Fibroblast of skin of left biceps (primary cell): Measurements from ENCODE around the gene DCDC1.

Source experiments
- DNase-seq, 2 experiments: peaks; one replicate each; pipeline ENCODE4 v3.0.0-alpha.2; 2013; ENCODE audit warnings: low read depth in 2 of 2

DCDC1 gene

DNA sequence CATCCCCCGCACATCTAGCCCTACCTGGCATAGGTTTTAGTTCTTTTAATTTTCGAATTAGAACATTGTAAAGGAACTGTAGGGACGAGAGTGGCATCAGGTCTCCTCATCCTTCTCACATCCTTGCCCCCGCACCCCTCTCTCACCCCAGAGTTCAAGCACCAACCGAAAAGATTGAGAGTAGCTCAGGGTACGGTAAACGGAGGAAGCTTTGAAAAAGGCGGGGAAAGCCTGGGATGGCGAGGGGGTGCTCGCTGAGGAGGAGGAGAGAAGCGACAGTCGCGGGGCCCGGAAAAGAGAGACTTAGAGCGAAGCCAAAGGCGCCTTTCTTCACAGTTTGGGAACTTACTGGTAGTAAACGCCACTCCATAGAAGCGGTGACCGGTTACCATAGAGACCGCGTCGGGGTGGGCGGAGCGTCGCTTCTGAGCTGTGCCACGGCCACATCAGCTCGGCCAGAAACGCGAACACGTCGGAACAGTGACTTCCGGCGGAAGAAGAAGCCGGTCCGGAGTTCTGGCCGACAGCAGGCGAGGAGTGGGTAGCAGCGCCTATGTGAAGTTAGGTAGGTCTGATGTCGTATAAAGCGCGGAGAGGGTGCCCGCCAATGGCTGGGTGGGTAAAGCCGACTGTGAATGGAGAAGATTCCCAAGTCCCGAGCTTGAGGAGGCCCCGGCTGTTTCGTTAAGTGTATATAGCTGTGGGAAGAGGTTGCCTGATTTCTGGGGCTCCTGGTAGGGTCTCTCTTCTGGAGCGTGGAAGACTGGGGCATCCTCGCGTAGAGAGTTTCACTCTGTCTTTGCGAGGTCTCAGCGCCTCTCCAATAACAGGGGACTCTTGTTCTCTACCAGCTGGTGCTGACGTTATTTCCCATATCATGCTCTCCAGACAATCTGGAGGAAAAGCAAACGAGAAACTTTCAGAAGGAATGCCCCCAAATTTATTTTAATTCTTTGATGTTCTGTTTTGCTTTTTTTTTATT lies at the start of gene DCDC1, which contains the start of gene DNAJC24:
Gene DCDC1 (minus strand): TSS at position 392 of the 982 bp plus-strand sequence. CDS start 41,459 bp downstream, outside the sequence.
Gene DNAJC24 (plus strand): TSS at position 513 of the 982 bp plus-strand sequence. CDS start 889 bp downstream, outside the sequence.
- peak; percentile 72 to 81 for DNase-seq

GRCh38 chr11:31419138-31419537 lies 49.6 kb upstream of the DCDC1 start:
- no peak for DNase-seq

DNA sequence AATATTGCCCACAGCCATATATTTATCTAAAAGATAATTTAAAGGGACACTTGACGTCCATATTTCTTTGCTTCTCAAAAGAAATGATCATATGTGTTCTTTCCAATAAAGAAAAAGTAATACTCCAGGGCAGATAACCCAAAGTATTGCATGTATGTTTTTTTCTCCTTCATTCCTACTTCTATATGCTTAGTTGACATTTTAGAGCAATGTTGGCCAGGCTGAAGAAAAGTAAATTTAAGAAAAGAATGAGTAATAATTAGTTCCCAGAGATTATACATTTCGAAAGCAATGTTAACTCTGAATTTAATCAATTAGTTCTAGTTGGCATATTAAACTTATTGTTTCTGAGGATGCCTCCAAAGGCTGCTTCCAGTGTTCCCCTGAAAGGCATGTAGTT lies 48.3 kb upstream of the DCDC1 start:
- no peak for DNase-seq

- DNase-seq = no peak
Observed at GRCh38 chr11:31417357-31417756, 47.8 kb upstream of the DCDC1 start.

- DNase-seq = no peak
Observed at GRCh38 chr11:31415435-31415834, 45.9 kb upstream of the DCDC1 start.

- DNase-seq = no peak
Observed at GRCh38 chr11:31414338-31414737, 44.8 kb upstream of the DCDC1 start.

DNA sequence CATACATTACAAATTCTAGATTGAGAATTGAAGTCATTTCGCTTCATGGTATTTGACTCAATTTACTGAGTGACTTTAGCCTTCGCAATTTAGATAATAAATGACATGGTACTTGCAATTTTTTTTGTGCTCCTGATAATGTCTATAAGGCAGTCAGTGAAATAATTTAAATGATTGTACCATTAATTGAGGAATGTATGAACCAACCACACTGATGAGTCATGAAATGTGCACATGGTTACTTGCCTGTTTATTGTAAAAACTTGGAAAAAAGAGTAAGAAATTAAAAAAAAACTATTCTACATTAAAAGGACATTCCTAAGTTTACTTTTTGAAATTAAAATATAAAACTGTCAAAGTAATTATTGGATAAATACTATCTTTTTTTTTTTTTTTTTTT lies 43.4 kb upstream of the DCDC1 start:
- DNase-seq = peak; percentile 44 to 47

DNA sequence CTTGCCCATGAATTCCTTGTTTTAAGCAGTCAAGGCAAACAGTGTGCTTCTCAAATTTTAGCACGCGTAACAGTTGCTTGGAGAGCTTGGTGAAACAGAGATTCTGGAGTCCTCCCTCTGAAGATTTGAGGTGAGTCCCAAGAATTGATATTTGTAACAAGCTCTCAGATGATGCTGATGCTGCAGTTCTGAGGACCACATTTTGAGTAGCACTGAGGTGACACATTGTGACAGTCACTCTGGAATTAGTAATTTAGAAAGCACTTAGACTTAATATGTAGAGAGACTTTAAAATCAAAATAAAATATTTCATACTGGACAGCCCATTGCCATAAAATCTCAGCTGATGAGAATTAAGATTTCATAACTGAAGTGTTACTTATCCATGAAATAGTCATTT lies 38.7 kb upstream of the DCDC1 start:
- DNase-seq = no peak

GRCh38 chr11:31404614-31405013 lies 35.1 kb upstream of the DCDC1 start:
- no peak for DNase-seq

DNA sequence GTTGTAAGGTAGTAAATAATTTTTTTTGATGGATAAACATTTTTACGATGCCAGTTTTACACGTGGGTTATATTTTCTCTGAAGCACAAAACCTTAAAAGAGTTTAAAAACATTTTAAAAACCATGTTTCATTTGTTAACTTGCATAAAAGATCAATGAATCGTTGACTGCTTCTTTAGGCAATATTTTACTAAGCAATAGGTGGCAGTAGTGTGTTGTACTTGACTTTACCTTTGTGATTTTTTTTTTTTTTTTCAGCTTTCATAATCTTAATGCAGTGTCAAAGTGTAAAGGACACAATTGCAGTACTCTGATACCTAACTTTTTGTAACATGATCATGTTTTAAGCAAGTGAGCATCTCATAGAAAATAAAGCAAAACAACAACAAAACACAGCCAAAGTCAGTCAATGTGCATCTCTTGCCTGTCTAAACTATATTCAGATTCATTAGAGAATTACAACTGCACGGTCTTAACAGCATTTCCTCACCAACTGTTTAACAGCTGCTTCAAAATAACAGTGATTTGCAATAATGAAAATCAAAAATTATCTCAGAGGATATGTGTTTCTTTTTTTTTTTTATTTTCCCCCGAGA lies 27.8 kb upstream of the DCDC1 start:
- DNase-seq = no peak

- no peak for DNase-seq
Observed at GRCh38 chr11:31387379-31387778, 17.8 kb upstream of the DCDC1 start.

GRCh38 chr11:31383116-31383515 lies 13.6 kb upstream of the DCDC1 start:
- no peak for DNase-seq

DNA sequence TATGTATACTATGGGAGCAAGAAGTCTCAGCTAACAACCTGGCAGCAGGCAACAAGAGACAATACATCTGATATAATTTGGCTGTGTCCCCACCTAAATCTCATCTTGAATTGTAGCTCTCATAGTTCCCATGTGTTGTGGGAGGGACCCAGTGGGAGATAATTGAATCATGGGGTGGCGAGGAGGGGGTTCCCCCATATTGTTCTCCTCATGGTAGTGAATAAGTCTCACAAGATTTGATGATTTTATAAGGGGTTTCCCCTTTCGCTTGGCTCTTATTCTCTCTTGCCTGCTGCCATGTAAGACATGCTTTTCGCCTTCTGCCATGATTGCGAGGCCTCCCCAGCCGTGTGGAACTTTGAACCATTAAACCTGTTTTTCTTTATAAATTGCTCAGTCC lies 6.3 kb upstream of the DCDC1 start:
- DNase-seq = no peak

GRCh38 chr11:31366795-31367194 lies 2.7 kb downstream of the DCDC1 start:
- DNase-seq = no peak

- DNase-seq = no peak
Observed at GRCh38 chr11:31361743-31362142, 7.8 kb downstream of the DCDC1 start.

- DNase-seq = no peak
Observed at GRCh38 chr11:31355817-31356216, 13.7 kb downstream of the DCDC1 start.

DNA sequence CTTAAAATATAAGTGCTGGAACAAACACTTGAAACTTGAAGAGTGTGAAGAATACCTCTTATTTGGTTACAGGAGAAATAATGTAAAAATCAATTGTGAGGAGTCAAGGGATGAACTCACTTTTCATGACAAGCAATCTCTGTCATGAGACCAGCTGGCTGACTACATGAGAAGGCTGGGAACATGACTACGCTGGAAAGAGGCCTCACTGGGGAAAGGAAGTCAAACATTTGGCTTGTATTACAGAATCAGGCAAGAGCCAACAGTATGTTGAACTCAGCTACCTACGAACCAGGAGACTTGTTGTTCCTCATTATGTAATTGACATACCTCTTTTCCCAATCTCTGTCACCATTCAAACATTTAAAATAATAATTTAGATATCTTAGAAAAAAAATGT lies 14.4 kb downstream of the DCDC1 start:
- no peak for DNase-seq

- DNase-seq = no peak
Observed at GRCh38 chr11:31351168-31351567, 18.4 kb downstream of the DCDC1 start.

- DNase-seq = no peak
Observed at GRCh38 chr11:31340903-31341572, 28.5 kb downstream of the DCDC1 start.

GRCh38 chr11:31337806-31338205 lies 31.7 kb downstream of the DCDC1 start:
- no peak for DNase-seq

- no peak for DNase-seq
Observed at GRCh38 chr11:31328697-31329096, 40.8 kb downstream of the DCDC1 start.

- no peak for DNase-seq
Observed at GRCh38 chr11:31327417-31327816, 42.1 kb downstream of the DCDC1 start.
